Activated B cell treated with CpG ODN at 0.5 μM for 24 hours (primary cell): ENCODE data around the gene DCLRE1B. TPM values are rescaled to one million over a fixed set of nuclear protein-coding genes. Genes with fewer than 3 reads are reported as not detected.

ENCODE experiments used
- ATAC-seq: fragments of 200-7000 bp; cut with Tn5 transposase; one replicate; pipeline ENCODE4 v1.10.0; 2021; ENCODE audit warnings: low read depth, mild to moderate bottlenecking, moderate library complexity
- CTCF ChIA-PET: fragments of 350-600 bp; sonication (Branson Sonifier 250); formaldehyde crosslinking; loops from one replicate; lab custom pipeline; 2021; ENCODE audit warnings: antibody characterized with exemption; lab: Charles Lee
- POLR2A ChIA-PET: fragments of 350-600 bp; sonication (Branson Sonifier 250); formaldehyde crosslinking; loops from one replicate; lab custom pipeline; 2021; ENCODE audit warnings: antibody characterized with exemption; lab: Charles Lee
- DNase-seq: peaks from one replicate; pipeline ENCODE4 v3.0.0; 2022
- H3K27ac Mint-ChIP-seq: one replicate; pipeline ENCODE4 v1.8.0; 2020; ENCODE audit warnings: mixed read lengths
- H3K27me3 Mint-ChIP-seq: one replicate; pipeline ENCODE4 v1.8.0; 2021; ENCODE audit warnings: mixed read lengths
- H3K36me3 Mint-ChIP-seq: one replicate; pipeline ENCODE4 v1.8.0; 2021; ENCODE audit warnings: low read depth, mixed read lengths
- H3K4me1 Mint-ChIP-seq: one replicate; pipeline ENCODE4 v1.8.0; 2021; ENCODE audit warnings: mixed read lengths
- H3K4me3 Mint-ChIP-seq: one replicate; pipeline ENCODE4 v1.8.0; 2020; ENCODE audit warnings: mild to moderate bottlenecking, mixed read lengths
- H3K9me3 Mint-ChIP-seq: one replicate; pipeline ENCODE4 v1.8.0; 2020; ENCODE audit warnings: mixed read lengths
- CTCF ChIP-seq: fragments of 200-600 bp; IDR thresholded peaks from one replicate; pipeline ENCODE4 v1.8.0; 2022; ENCODE audit warnings: antibody characterized with exemption, mild to moderate bottlenecking
- intact Hi-C: fragments of 100-400 bp; cut with micrococcal nuclease; formaldehyde crosslinking; loops from one replicate; pipeline ENCODE4 v1.15.1; 2024
- total RNA-seq: library from RNA; stranded (reverse); gene quantifications from 2 replicates; pipeline ENCODE4 v1.2.3, GENCODE V29; 2022

Gene DCLRE1B
- total RNA-seq, 1 donor from 2014 or later: 5.4 TPM

DNA sequence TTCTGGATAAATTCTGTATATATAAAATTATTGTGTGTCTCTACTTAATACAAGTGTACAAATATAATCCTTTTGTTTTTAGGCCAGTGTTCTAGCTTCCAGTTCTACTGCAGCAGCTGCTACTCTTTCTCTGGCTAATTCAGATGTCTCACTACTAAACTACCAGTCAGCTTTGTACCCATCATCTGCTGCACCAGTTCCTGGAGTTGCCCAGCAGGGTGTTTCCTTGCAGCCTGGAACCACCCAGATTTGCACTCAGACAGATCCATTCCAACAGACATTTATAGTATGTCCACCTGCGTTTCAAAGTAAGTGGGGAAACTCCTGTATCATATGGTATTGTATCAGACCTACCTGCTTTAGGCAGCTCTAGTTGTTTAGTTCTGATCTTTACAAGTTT, 52.9 kb downstream of the DCLRE1B start:
- H3K4me1 Mint-ChIP-seq: no peaks in the 10 kb centered on the region
- ATAC-seq: no peak
- CTCF ChIA-PET: no interaction called here
- H3K27ac Mint-ChIP-seq: no peak overlapping the region
- intact Hi-C loops: no loop called here
- TF ChIP-seq CTCF: no peak
- H3K27me3 Mint-ChIP-seq: no peaks in the 10 kb centered on the region
- no peak for DNase-seq
- POLR2A ChIA-PET: no interaction called here
- no peaks in the 10 kb centered on the region for H3K9me3 Mint-ChIP-seq
- H3K4me3 Mint-ChIP-seq: no peak overlapping the region
- H3K36me3 Mint-ChIP-seq: peaks cover 77% of the 10 kb centered on the region

DNA sequence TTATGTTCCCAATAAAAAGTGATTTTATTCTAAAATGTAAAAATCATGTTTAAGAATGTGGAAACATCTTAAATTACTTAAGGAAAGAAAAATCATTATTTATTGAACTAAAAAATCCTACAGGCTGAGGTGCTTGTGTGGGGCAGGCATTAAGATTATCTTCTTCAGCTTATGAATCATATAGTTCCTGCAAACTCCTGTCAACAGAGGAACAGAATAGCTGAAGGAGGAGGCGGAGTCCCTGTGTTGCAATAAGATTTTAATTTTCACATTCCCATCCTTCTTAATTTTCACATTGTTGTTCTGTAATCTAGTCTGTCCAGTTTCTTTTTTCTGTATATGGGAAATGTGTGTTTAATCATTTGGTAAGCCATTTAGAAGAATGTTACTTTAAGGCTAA, 53.6 kb downstream of the DCLRE1B start:
- H3K4me1 Mint-ChIP-seq: no peaks in the 10 kb centered on the region
- ATAC-seq: no peak
- ChIA-PET CTCF (no interaction called here), POLR2A (no interaction called here)
- H3K27ac Mint-ChIP-seq: no peak overlapping the region
- intact Hi-C loops: no loop called here
- TF ChIP-seq CTCF: no peak
- no peak overlapping the region for H3K4me3 Mint-ChIP-seq
- H3K27me3 Mint-ChIP-seq: no peaks in the 10 kb centered on the region
- no peak for DNase-seq
- no peaks in the 10 kb centered on the region for H3K9me3 Mint-ChIP-seq
- peaks cover 79% of the 10 kb centered on the region for H3K36me3 Mint-ChIP-seq

DNA sequence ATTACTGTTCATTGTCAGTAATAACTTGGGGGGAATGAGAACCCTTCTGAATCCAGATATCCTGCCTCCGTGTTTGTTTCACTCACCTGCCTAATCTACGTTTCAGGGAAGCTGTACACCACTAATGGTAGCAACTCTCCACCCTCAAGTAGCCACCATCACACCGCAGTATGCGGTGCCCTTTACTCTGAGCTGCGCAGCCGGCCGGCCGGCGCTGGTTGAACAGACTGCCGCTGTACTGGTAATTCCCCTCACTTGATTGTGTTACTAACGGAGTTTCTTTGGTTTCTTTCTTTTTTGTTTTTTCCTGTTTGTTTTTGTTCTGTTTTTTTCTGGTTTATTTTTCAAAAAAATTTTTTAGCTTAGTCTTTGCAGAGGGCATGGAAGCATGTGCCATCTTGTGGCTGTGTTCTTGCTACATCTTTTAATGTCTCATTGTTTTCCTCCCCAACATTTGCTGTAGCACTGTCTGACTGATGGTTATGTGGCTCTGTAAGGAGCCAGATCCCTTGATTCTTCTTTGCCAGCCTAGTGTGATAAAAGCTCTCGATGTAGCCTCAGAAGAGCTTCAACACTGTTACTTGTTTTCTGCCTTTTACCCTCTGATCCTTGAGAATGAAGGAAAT, 58.3 kb downstream of the DCLRE1B start:
- H3K4me3 Mint-ChIP-seq: no peak overlapping the region
- peaks cover 88% of the 10 kb centered on the region for H3K36me3 Mint-ChIP-seq
- H3K4me1 Mint-ChIP-seq: no peaks in the 10 kb centered on the region
- no peak for TF ChIP-seq CTCF
- ATAC-seq (no peak), DNase-seq (no peak)
- no peak overlapping the region for H3K27ac Mint-ChIP-seq
- H3K27me3 Mint-ChIP-seq: no peaks in the 10 kb centered on the region
- ChIA-PET POLR2A (no interaction called here), CTCF (interaction anchor here (1.8 kb wide), 1 partner anchor 128 kb away, joined by 8 read pairs; no protein-coding TSS in a partner anchor)
- intact Hi-C loops: loop anchor here (5.0 kb wide), 1 partner anchor 821 kb away; no protein-coding TSS in a partner anchor
- no peaks in the 10 kb centered on the region for H3K9me3 Mint-ChIP-seq

Other genes with a start within 250 kb of the DCLRE1B start
- gene PHTF1, start 145.8 kb upstream of the DCLRE1B start, total RNA-seq: 19.2 and 25.0 TPM in 2 replicates
- 26.4 and 29.1 TPM in 2 replicates for gene RSBN1, start 92.8 kb upstream of the DCLRE1B start, total RNA-seq
- 25.5 and 26.1 TPM in 2 replicates for gene PTPN22, start 33.6 kb upstream of the DCLRE1B start, total RNA-seq
- 0.83 and 3.7 TPM in 2 replicates for gene BCL2L15, start 17.7 kb upstream of the DCLRE1B start, total RNA-seq
- 48.5 and 69.9 TPM in 2 replicates for gene AP4B1, start 527 bp upstream of the DCLRE1B start, total RNA-seq
- 38.0 and 39.0 TPM in 2 replicates for gene HIPK1, start 24.0 kb downstream of the DCLRE1B start, total RNA-seq
- gene OLFML3, start 74.1 kb downstream of the DCLRE1B start, total RNA-seq: 0.27 and 0.29 TPM in 2 replicates
- gene SYT6, start 248.5 kb downstream of the DCLRE1B start, total RNA-seq: not detected in 2 replicates